Muscle of arm (tissue), 14 donors: ENCODE measurements around the gene RTP3. TPM values are rescaled to one million over a fixed set of nuclear protein-coding genes. Genes with fewer than 3 reads are reported as not detected.

Source experiments
- DNase-seq: peaks from one replicate; pipeline ENCODE4 v3.0.0-alpha.2; 2013
- long read RNA-seq, 11 donors: transcript quantifications; one replicate each; lab custom pipeline, GENCODE V29; 2026
- polyA plus RNA-seq, 12 donors: library from polyadenylated mRNA; unstranded; fragments of 120-200 nt; gene quantifications; one replicate each; pipeline ENCODE4 v1.2.1, GENCODE V29; 2013; ENCODE audit not compliant: insufficient read length in 12 of 12

RTP3 gene
- polyA plus RNA-seq: under 1 TPM in 1 of 12 donors, not detected in 11; 0.09 TPM
- long read RNA-seq, donor 1: 0 reads
- long read RNA-seq, donor 2: 0 reads
- long read RNA-seq, donor 3: 0 reads
- long read RNA-seq, donor 4: 0 reads
- long read RNA-seq, donor 5: 0 reads
- long read RNA-seq, donor 6: 0 reads
- long read RNA-seq, donor 7: 0 reads
- long read RNA-seq, donor 8: 0 reads
- long read RNA-seq, donor 9: 0 reads
- long read RNA-seq, donor 10: 0 reads
- long read RNA-seq, donor 11: 0 reads

- no peak for DNase-seq
Measured at GRCh38 chr3:46497556-46498265, at the start of gene RTP3. RTP3 (plus strand) TSS chr3:46497976; CDS start chr3:46498063, 87 bp downstream.

DNA sequence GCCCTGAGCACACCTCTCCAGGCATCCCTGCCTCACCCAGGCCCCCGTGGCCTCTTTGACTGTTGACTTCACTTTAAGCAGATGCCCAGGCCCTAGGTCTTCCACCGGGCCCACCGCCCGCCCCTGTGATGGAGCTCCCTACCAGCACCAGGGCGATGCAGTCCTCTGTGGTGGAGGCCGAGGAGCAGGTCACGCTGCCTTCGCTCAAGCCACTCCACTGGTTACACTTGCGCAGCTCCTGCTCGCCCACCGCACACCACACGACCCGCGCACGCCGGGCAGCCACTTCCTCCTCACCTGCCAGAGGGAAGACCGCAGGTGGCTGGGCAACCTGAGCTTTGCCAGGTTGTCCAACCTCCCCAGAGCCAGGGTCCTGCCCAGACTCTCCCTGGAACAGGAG, 49.1 kb upstream of the RTP3 start:
- DNase-seq: no peak

DNA sequence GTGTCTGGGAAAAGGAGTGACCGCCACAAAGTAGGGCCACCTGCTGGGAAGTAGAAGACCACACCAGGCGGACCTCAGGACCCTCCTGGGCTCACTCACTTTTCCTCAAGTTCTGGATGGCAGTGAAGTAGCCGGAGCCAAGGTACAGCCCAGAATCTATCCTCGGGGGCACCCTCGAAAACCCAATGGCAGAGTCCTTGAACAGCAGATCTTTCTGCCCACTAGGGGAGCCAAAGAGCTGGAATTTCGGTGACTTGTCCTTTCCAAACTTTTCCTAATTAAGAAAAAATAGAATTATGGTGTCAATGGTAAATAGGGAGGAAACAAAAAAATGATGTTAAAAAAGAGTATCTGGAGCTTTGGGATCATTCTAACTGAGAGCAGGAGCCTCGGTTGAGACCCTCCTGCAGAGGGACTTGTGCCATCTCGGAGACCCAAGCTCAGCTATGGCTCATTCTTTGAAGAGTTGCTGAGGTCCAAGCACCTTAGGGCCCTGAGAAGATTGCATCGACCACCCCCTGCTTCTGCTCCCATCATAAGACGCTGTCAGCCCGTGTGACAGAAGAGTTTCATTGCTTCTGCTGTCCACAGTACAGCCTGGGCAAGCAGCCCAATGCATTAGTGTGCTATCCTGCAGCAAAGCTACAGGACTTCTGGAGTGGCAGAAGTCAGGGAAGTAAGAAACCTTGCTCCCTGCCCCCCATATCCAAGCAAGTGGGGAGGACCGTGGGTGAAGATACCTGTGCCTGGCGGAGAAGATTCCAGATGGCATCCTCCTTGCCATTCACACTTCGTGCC, 47.8 kb upstream of the RTP3 start:
- DNase-seq: no peak

DNA sequence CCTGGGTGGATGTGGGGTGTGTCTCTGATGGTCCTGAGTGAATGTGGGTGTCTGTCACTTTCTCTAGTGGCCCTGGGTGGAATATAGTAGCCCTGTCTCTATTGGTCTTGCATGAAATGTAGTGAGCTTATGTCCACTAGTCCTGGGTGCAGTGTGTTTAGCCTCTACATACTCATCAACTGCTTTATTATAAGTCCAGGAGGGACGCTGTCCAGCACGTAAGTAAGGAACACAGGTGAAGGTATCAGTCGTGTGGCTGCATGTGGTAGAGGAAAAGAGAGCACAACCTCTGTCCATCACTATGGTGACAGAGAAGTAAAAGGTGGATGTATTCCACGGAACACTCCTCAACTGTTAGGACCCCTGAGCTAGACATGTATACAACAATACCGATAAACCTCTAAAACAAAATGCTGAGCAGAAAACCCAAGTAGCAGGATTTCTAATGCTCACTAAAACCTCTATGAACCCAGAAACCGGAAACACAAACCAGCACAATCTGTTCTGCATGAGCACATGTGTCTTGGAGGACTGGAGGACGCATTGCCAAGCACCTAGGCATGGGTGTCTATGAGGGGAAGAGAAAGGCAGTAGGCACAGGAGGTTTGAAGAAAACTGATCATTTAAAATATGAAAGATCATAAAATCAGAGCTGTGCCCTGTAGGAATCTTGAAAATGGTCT, 44.1 kb upstream of the RTP3 start:
- no peak for DNase-seq

DNA sequence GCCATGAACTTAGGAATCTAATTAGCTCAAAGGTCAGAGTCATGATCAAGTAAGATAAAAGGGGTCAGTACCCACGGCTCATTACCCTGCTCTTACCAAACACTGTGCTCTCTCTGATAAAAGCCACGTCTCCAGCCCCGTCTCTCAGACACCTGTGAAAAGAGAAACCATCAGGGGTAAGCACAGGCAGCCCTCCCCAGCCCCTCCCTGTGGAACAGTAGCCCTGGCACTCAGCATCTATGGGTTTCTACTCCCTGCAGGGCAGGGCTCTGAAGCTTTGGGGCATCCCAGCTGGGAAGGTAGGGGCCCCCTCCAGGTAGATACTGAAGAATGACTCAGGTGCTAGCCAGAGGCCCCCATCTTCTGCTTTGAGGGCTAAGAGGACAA, 43.6 kb upstream of the RTP3 start:
- DNase-seq: no peak

DNA sequence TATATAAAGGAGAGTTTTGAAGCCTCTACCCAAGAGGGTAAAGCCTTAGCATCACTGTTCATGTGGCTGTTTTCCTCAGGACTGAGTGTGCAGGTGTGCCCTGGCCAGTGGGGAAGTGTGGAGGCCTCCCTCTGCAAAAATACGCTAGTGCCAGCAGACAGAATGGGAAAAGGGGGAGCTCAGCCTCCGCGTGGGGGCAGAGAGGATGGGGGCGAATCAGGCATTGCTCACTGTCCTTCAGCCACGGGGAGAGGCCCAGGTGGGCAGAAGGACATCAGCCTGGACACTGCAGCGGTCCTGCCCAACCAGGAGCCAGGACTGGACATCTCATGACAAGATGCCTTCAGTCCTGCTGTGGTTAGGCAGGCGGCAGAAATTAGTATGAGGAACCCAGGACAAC, 43.2 kb upstream of the RTP3 start:
- DNase-seq: no peak

DNA sequence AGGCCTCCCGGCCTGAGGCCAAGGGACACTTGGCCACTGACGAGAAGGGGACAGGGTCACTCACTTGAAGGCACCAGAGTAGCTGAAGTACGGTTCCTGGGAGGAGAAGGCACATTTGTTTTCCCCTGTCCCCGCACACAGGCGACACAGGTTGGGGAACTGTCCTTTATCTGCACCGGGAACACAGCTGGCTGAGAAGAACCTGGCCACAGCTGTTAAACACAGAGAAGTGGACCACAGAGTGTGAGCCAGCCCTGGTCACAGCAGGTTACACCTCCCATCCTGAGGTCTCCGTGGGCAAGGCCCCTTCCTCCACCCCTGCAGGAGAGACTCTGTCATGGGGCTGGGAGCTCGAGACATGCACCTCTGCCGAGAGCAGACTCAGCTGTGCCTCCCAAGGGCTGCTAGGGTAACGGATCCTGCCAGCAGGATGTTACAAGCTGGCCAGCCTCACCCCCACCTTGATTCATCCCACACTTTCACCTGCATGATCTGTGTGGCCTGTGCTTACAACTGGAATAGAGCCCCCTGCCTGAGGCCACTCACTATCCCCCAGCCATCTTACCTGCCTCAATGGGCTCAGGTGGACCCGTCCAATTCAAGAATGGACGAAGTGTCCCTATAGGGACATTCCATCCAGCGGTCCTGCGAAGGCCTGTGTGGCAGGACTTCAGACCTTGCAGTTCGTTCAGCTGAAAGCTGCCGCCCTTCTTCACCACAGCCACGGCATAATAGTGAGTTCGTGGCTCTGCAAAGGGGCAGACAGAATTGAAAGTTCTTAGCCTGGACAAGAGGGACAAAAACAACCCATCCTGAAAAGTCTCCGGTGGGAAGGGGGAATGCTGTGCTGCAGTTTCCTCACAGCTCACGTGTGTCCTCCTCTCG, 42.3 kb upstream of the RTP3 start:
- no peak for DNase-seq

- no peak for DNase-seq
Measured at GRCh38 chr3:46456118-46456517, 41.7 kb upstream of the RTP3 start.

GRCh38 chr3:46460051-46460450, 37.7 kb upstream of the RTP3 start:
- no peak for DNase-seq

- DNase-seq: no peak
Measured at GRCh38 chr3:46462111-46462510, 35.7 kb upstream of the RTP3 start.

DNA sequence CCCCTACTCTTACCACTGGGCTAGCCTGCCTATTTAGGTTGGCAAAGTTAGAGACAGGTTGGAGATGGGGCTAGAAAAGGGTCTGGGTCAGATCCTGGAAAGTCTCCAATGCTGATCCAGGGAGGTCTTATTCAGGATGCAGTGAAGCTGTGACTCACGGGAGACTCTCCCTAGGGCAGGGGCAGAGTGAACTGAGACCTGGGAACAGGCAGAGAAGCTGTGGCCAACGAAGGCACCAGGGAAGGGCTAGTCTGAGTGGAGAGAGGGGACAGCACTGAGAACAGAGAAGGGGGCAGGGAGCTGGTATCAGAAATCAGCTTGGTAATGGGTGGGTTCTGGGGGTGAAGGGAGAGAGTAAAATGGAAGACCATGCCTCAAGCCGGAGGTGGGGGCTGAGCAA, 35.3 kb upstream of the RTP3 start:
- DNase-seq: no peak

- no peak for DNase-seq
Measured at GRCh38 chr3:46463120-46463867, 34.5 kb upstream of the RTP3 start.

DNA sequence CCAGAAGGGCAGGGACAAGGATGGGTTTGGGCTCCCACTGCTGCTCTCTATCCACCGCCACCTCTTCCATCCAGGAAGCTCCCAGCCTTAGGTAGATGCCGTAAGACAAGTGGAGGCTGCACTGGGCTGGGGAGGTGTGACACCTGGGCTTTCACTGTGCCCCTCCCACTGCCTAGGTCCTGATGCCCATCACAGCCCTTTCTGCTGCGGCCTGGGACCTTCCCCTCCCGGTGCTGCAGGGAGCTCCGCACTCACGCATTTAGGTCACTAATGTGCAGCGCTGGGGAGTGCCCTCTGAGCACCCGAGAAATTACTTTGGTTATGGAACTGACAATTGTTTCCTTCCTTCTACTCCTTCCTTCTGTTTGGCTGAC, 33.9 kb upstream of the RTP3 start:
- DNase-seq: no peak

DNA sequence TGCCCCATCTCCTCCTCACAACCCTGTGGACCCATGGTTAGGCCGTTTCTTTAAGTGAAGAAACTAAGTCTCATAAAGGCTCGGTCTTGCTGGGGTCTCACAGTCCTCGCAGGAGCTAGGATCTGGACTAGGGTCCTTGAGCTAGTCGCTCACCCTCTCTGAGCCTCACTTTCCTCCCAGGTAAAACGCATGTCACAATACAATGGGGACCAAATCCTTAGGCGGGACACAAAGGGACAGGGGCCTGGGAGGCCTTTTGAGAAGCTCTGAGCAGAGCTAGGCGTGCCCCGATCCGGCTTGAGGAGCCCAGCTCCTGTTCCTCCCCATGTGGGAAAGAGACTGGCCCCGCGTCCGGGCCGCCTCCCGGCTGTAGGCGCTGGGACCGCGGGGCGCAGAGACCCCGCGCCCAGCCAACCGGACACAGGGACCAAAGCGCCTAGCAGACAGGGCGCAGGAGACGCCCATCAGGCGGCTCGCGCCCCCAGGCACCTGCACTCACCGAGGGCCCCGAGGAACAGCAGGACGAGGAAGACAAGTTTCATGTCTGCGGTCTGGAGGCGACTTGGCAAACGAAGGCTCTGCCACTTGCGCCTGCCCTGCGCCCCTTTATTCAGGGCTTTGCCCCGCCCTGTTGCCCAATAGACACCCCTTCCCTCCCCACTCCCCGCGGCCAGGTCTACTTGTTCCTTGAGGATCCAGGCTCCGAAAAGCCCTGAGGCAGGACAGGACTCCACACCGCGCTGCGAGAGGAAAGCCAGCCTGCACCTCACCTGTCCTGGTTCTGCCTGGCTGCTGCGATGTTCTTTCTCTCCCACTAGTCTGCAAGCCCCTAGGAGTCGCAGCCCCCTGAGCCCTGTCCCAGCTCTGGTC, 33.2 kb upstream of the RTP3 start, which contains the start of gene LTF:
LTF (minus strand) TSS at position 580 of the 870 bp plus-strand sequence; CDS start at position 542, 38 bp downstream.
- no peak for DNase-seq

DNA sequence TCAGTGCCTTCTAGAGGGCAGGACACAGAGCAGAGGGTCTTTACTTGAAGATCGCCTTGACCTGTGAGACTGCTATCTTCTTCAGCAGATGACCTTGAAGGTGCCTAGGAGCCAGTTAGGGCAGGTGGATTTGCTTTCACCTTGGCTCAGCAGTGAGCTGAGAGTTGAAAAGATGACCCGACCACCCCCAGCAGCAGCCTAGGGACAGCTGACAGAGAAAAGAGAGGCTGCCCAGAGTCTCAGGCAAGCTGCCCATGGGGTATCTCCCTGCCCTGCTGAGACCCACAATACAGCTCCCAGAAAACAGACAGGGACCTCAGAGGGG, 32.6 kb upstream of the RTP3 start:
- DNase-seq: no peak

DNA sequence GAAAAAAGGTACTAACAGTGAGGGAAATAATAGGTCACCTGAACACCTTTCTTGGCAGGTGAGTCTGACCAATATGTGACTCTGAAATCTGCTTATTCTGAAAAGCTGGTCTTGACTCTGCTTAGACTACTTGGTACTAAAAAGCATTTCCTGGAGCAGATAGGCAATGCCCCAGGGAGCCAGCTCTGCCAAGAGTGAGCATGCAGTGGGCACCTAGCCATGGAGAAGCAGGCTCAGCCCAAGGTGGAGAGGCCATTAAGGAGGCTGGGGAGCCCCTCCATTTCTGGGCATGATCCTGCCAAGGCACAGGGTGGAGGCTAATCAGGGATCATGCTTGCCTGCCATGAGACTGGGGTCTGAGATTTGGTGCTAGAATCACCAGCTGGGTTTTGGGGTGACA, 31.5 kb upstream of the RTP3 start:
- no peak for DNase-seq

GRCh38 chr3:46466871-46467403, 30.8 kb upstream of the RTP3 start:
- no peak for DNase-seq

- DNase-seq: no peak
Measured at GRCh38 chr3:46467562-46467961, 30.2 kb upstream of the RTP3 start.
